Endothelial cell of umbilical vein (primary cell): ENCODE results near the gene SNW1. TPM values are rescaled to one million over a fixed set of nuclear protein-coding genes. Genes with fewer than 3 reads are reported as not detected.

ENCODE experiments used
- BruUV-seq: library from RNA; stranded (reverse); fragments of 400-500 nt; replicated peaks from 2 replicates; lab custom pipeline; 2021; lab: Mats Ljungman, UMichigan
- CTCF ChIA-PET: fragments of 300-600, 350-600 bp; sonication (Branson Sonifier 250); formaldehyde crosslinking; loops from one replicate; lab custom pipeline; 2021; ENCODE audit warnings: antibody characterized with exemption, inconsistent platforms; lab: Charles Lee
- POLR2A ChIA-PET: fragments of 300-600, 350-600 bp; sonication (Branson Sonifier 250); formaldehyde crosslinking; loops from one replicate; lab custom pipeline; 2021; ENCODE audit warnings: antibody characterized with exemption, inconsistent platforms; lab: Charles Lee
- DNase-seq: peaks from one replicate; pipeline ENCODE4 v3.0.0-alpha.2; 2011; ENCODE audit warnings: low read depth, low spot score
- FAIRE-seq: peaks from 2 replicates; lab custom pipeline; 2011; peaks lifted over from hg19 to GRCh38; lab: Jason Lieb, UNC
- H2AFZ ChIP-seq: 2 replicates; pipeline ENCODE4 v1.6.0; 2012; ENCODE audit warnings: low read depth, low read length, control low read depth, inconsistent platforms
- H3K27ac ChIP-seq: 2 replicates; pipeline ENCODE4 v1.5.1; 2011; ENCODE audit warnings: low read depth, mild to moderate bottlenecking, control low read depth, low read length, moderate library complexity; ENCODE audit not compliant: insufficient read depth
- H3K27me3 ChIP-seq, 2 experiments: 2 replicates each; pipeline versions ENCODE4 v1.6.0 to v1.6.1; 2011; ENCODE audit warnings: low read length in 2 of 2, mixed read lengths in 1 of 2; ENCODE audit not compliant: control insufficient read depth in 2 of 2, insufficient read depth in 2 of 2
- H3K36me3 ChIP-seq, 2 experiments: 2 replicates in 1 of 2; 3 replicates in 1 of 2; pipeline ENCODE4 v1.5.1; 2011; ENCODE audit warnings: low read length in 2 of 2, mild to moderate bottlenecking in 1 of 2, moderate library complexity in 1 of 2; ENCODE audit not compliant: control insufficient read depth in 2 of 2, insufficient read depth in 2 of 2; ENCODE audit errors: extremely low read depth in 1 of 2
- H3K4me1 ChIP-seq: 3 replicates; pipeline ENCODE4 v1.5.1; 2011; ENCODE audit warnings: mild to moderate bottlenecking, low read length; ENCODE audit not compliant: control insufficient read depth, insufficient read depth; ENCODE audit errors: extremely low read depth
- H3K4me2 ChIP-seq: 2 replicates; pipeline ENCODE4 v1.6.1; 2011; ENCODE audit warnings: low read length, control low read depth, mixed read lengths; ENCODE audit not compliant: insufficient read depth
- H3K4me3 ChIP-seq, 3 experiments: fragments of 200-600 bp in 1 of 3; sonication (generic), shearing (Covaris generic) in 1 of 3; replicated peaks in 1 of 3; 2 replicates each; pipeline ENCODE4 v1.5.1; 2011 to 2016; ENCODE audit warnings: control low read depth in 3 of 3, low read length in 3 of 3, mild to moderate bottlenecking in 2 of 3, inconsistent platforms in 1 of 3, low read depth in 1 of 3, moderate library complexity in 1 of 3; ENCODE audit not compliant: insufficient read depth in 1 of 3
- H3K79me2 ChIP-seq: 2 replicates; pipeline ENCODE4 v1.6.0; 2012; ENCODE audit warnings: low read length, inconsistent platforms; ENCODE audit not compliant: control insufficient read depth, insufficient read depth
- H3K9ac ChIP-seq: replicated peaks from 2 replicates; pipeline ENCODE3; 2011; ENCODE audit warnings: low read length, control low read depth; ENCODE audit not compliant: insufficient read depth; ENCODE audit errors: extremely low read depth
- H3K9me1 ChIP-seq: replicated peaks from 3 replicates; pipeline ENCODE4 v1.6.0; 2011; ENCODE audit warnings: mild to moderate bottlenecking, low read length; ENCODE audit not compliant: control insufficient read depth, insufficient read depth; ENCODE audit errors: extremely low read depth
- H3K9me3 ChIP-seq: replicated peaks from 2 replicates; pipeline ENCODE4 v1.5.1; 2012; ENCODE audit warnings: low read length, inconsistent platforms; ENCODE audit not compliant: control insufficient read depth, insufficient read depth
- H4K20me1 ChIP-seq: replicated peaks from 2 replicates; pipeline ENCODE3; 2011; ENCODE audit warnings: mild to moderate bottlenecking, low read length; ENCODE audit not compliant: control insufficient read depth, insufficient read depth; ENCODE audit errors: extremely low read depth
- EZH2 ChIP-seq: IDR thresholded peaks from 2 replicates; pipeline ENCODE4 v1.6.1; 2012; ENCODE audit warnings: borderline replicate concordance, low read depth, mild to moderate bottlenecking, moderate library complexity, low read length, inconsistent platforms; ENCODE audit not compliant: severe bottlenecking
- FOS ChIP-seq: IDR thresholded peaks from 2 replicates; pipeline ENCODE4 v1.6.1; 2011; ENCODE audit warnings: mild to moderate bottlenecking, low read length, moderate library complexity, borderline replicate concordance; ENCODE audit not compliant: insufficient read depth
- GATA2 ChIP-seq: IDR thresholded peaks from 2 replicates; pipeline ENCODE4 v1.7.0; 2011; ENCODE audit warnings: low read depth, mild to moderate bottlenecking, moderate library complexity, mixed read lengths, low read length; ENCODE audit not compliant: insufficient read length, insufficient read depth
- JUN ChIP-seq: IDR thresholded peaks from 2 replicates; pipeline ENCODE4 v1.6.1; 2011; ENCODE audit warnings: borderline replicate concordance, low read depth; ENCODE audit not compliant: insufficient read length, insufficient read depth
- MAX ChIP-seq: IDR thresholded peaks from 2 replicates; pipeline ENCODE4 v1.6.1; 2011; ENCODE audit not compliant: insufficient read depth, insufficient read length
- POLR2A ChIP-seq: IDR thresholded peaks from 2 replicates; pipeline ENCODE4 v1.6.1; 2012; ENCODE audit warnings: low read depth, mild to moderate bottlenecking, control low read depth, low read length
- POLR2AphosphoS5 ChIP-seq: IDR thresholded peaks from 2 replicates; pipeline ENCODE4 v1.6.1; 2012; ENCODE audit warnings: low read depth, mild to moderate bottlenecking, control low read depth, low read length, moderate library complexity; ENCODE audit not compliant: insufficient read depth
- dilution Hi-C: fragments of 300-500 bp; cut with MboI; formaldehyde crosslinking; loops from one replicate; pipeline ENCODE4 v1.15.0; 2019; ENCODE audit warnings: low sequenced_read_pairs; ENCODE audit not compliant: extremely low pct_ligation_motif_present
- intact Hi-C: fragments of 100-400 bp; cut with micrococcal nuclease; formaldehyde crosslinking; loops from one replicate; pipeline ENCODE4 v1.10.0; 2022
- polyA plus RNA-seq, 4 experiments: library from polyadenylated mRNA; depleted of rRNA in 3 of 4; stranded (reverse) in 3 of 4; unstranded in 1 of 4; fragments of >200 nt; gene quantifications; 2 replicates each; pipeline versions ENCODE4 v1.2.1 to v1.2.3, GENCODE V29; 2011 to 2012; ENCODE audit warnings: missing spikeins in 1 of 4
- total RNA-seq: library from RNA; stranded (reverse); gene quantifications from 2 replicates; pipeline ENCODE4 v1.2.3, GENCODE V29; 2021

The SNW1 gene
- total and polyA plus RNA-seq, 2 donors (not counting 3 experiments of a cell fraction or from before 2014, with no cell fraction given), result 14.3 to 104 TPM

- H3K27ac ChIP-seq, result no peak overlapping the region
- H4K20me1 ChIP-seq, result no peaks in the 10 kb centered on the region
- dilution Hi-C loops, result no loop called here
- no peaks in the 10 kb centered on the region for H3K9me3 ChIP-seq
- intact Hi-C loops, result no loop called here
- H3K9ac ChIP-seq, result no peak overlapping the region
- no peaks in the 10 kb centered on the region for H3K36me3 ChIP-seq
- BruUV-seq, result no TSS peak
- H3K4me1 ChIP-seq, result no peaks in the 10 kb centered on the region
- ChIA-PET POLR2A (no interaction called here), CTCF (no interaction called here)
- H3K4me2 ChIP-seq, result no peak overlapping the region
- H3K9me1 ChIP-seq, result no peaks in the 10 kb centered on the region
- H3K79me2 ChIP-seq, result no peaks in the 10 kb centered on the region
- peaks cover 1 to 4% of the 10 kb centered on the region in 2 experiments for H3K27me3 ChIP-seq
- no peak overlapping the region for H2AFZ ChIP-seq
- TF ChIP-seq POLR2AphosphoS5, result no peak
- H3K4me3 ChIP-seq, result no peak overlapping the region
- no peak for FAIRE-seq
- no peak for DNase-seq
These were observed 30.3 kb upstream of the SNW1 start for GRCh38 chr14:77791225-77791600.

GRCh38 chr14:77790566-77791224 is 29.7 kb upstream of the SNW1 start:
- H3K4me3 ChIP-seq, result no peak overlapping the region
- intact Hi-C loops, result no loop called here
- no peak for TF ChIP-seq FOS
- no peak for TF ChIP-seq POLR2AphosphoS5
- no peak for TF ChIP-seq POLR2A
- no peak for TF ChIP-seq JUN
- no peak for TF ChIP-seq GATA2
- TF ChIP-seq MAX, result no peak
- TF ChIP-seq EZH2, result no peak
- no peak overlapping the region for H2AFZ ChIP-seq
- dilution Hi-C loops, result no loop called here
- no peaks in the 10 kb centered on the region for H4K20me1 ChIP-seq
- H3K9me3 ChIP-seq, result no peaks in the 10 kb centered on the region
- no TSS peak for BruUV-seq
- H3K27me3 ChIP-seq, result peaks cover 1 to 4% of the 10 kb centered on the region in 2 experiments
- FAIRE-seq (no peak), DNase-seq (no peak)
- no peaks in the 10 kb centered on the region for H3K4me1 ChIP-seq
- no peak overlapping the region for H3K27ac ChIP-seq
- H3K9me1 ChIP-seq, result no peaks in the 10 kb centered on the region
- no peak overlapping the region for H3K4me2 ChIP-seq
- ChIA-PET POLR2A (no interaction called here), CTCF (interaction anchor here (0.9 kb wide), 1 partner anchor 9 kb away, joined by 3 read pairs; the partner anchor contains the start of gene ADCK1)
- no peak overlapping the region for H3K9ac ChIP-seq
- H3K79me2 ChIP-seq, result no peaks in the 10 kb centered on the region
- H3K36me3 ChIP-seq, result no peaks in the 10 kb centered on the region
